SK-N-SH (cell line): ENCODE measurements around the gene RBBP7. TPM values are rescaled to one million over a fixed set of nuclear protein-coding genes. Genes with fewer than 3 reads are reported as not detected.

Source experiments
- CTCF ChIA-PET: fragments of 300-600, 350-600 bp; formaldehyde crosslinking; extraction: SDS; loops from one replicate; lab custom pipeline; 2021; lab: Yijun Ruan, JAX
- POLR2A ChIA-PET: fragments of 350-600 bp; sonication (Branson Sonifier 250); formaldehyde crosslinking; extraction: SDS; loops from one replicate; lab custom pipeline; 2020; ENCODE audit warnings: antibody characterized with exemption, inconsistent platforms; lab: Yijun Ruan, JAX
- DNase-seq: peaks from one replicate; pipeline ENCODE4 v3.0.0; 2012
- H2AFZ ChIP-seq: fragments of 200-600 bp; sonication (generic); 2 replicates; pipeline ENCODE4 v1.8.1; 2016; ENCODE audit warnings: antibody characterized with exemption, mild to moderate bottlenecking, low read depth
- H3F3A ChIP-seq: fragments of 200-600 bp; sonication (generic); replicated peaks from 2 replicates; pipeline ENCODE3; 2016; ENCODE audit warnings: antibody characterized with exemption, mild to moderate bottlenecking; ENCODE audit not compliant: insufficient read depth
- H3K27ac ChIP-seq, 2 experiments: fragments of 200-500 bp in 1 of 2; fragments of 200-600 bp in 1 of 2; sonication (Bioruptor generic) in 1 of 2; sonication (generic), shearing (Covaris generic) in 1 of 2; 2 replicates each; pipeline versions ENCODE4 v1.5.1 to v1.6.1; 2014 to 2016; ENCODE audit warnings: low read depth in 2 of 2, inconsistent platforms in 1 of 2, low read length in 1 of 2, mild to moderate bottlenecking in 1 of 2, mixed read lengths in 1 of 2
- H3K27me3 ChIP-seq: fragments of 200-600 bp; sonication (generic), shearing (Covaris generic); 2 replicates; pipeline ENCODE4 v1.6.1; 2016; ENCODE audit warnings: mixed run types; ENCODE audit not compliant: insufficient read depth
- H3K36me3 ChIP-seq, 2 experiments: fragments of 200-500 bp in 1 of 2; fragments of 200-600 bp in 1 of 2; sonication (Bioruptor generic) in 1 of 2; sonication (generic) in 1 of 2; replicated peaks in 1 of 2; 2 replicates each; pipeline versions ENCODE3 to v1.5.1; 2014 to 2016; ENCODE audit warnings: low read length in 1 of 2, mild to moderate bottlenecking in 1 of 2; ENCODE audit not compliant: insufficient read depth in 2 of 2, control insufficient read depth in 1 of 2
- H3K4me1 ChIP-seq, 2 experiments: fragments of 200-500 bp in 1 of 2; fragments of 200-600 bp in 1 of 2; sonication (Bioruptor generic) in 1 of 2; sonication (generic), shearing (Covaris generic) in 1 of 2; 2 replicates each; pipeline versions ENCODE4 v1.5.1 to v1.6.1; 2014 to 2016; ENCODE audit warnings: low read depth in 1 of 2, low read length in 1 of 2, mixed run types in 1 of 2; ENCODE audit not compliant: insufficient read depth in 2 of 2, control insufficient read depth in 1 of 2
- H3K4me2 ChIP-seq: fragments of 200-600 bp; sonication (generic), shearing (Covaris generic); 2 replicates; pipeline ENCODE4 v1.6.1; 2017; ENCODE audit warnings: mixed run types
- H3K4me3 ChIP-seq, 2 experiments: fragments of 200-500 bp in 1 of 2; fragments of 200-600 bp in 1 of 2; sonication (Bioruptor generic) in 1 of 2; sonication (generic), shearing (Covaris generic) in 1 of 2; 2 replicates each; pipeline versions ENCODE4 v1.5.1 to v1.8.1; 2014 to 2016; ENCODE audit warnings: low read depth in 2 of 2, inconsistent platforms in 1 of 2, low read length in 1 of 2, mild to moderate bottlenecking in 1 of 2, mixed read lengths in 1 of 2, moderate library complexity in 1 of 2
- H3K79me2 ChIP-seq: fragments of 200-600 bp; sonication (generic); 2 replicates; pipeline ENCODE4 v1.8.1; 2017; ENCODE audit warnings: mild to moderate bottlenecking; ENCODE audit not compliant: insufficient read depth
- H3K9ac ChIP-seq: fragments of 200-600 bp; sonication (generic); 2 replicates; pipeline ENCODE4 v1.6.1; 2017; ENCODE audit warnings: mixed run types
- H3K9me2 ChIP-seq: fragments of 200-600 bp; sonication (generic); 2 replicates; pipeline ENCODE4 v1.6.1; 2017; ENCODE audit warnings: mixed run types
- H3K9me3 ChIP-seq: fragments of 200-600 bp; sonication (generic); 2 replicates; pipeline ENCODE4 v1.6.1; 2017; ENCODE audit warnings: mixed run types, mild to moderate bottlenecking, moderate library complexity
- H4K20me1 ChIP-seq: fragments of 200-600 bp; sonication (generic); 2 replicates; pipeline ENCODE4 v1.6.1; 2017; ENCODE audit warnings: mild to moderate bottlenecking, mixed run types; ENCODE audit not compliant: insufficient read depth
- FOSL2 ChIP-seq: IDR thresholded peaks from 2 replicates; pipeline ENCODE4 v1.4.0; 2012; ENCODE audit warnings: low read depth, mild to moderate bottlenecking, moderate library complexity, borderline replicate concordance
- GATA2 ChIP-seq: sonication (generic); formaldehyde crosslinking; IDR thresholded peaks from 2 replicates; pipeline ENCODE4 v1.5.0; 2020; ENCODE audit warnings: mild to moderate bottlenecking, missing genetic modification reagents
- MXI1 ChIP-seq: IDR thresholded peaks from 2 replicates; pipeline ENCODE4 v1.6.1; 2012; ENCODE audit warnings: mild to moderate bottlenecking, low read depth, low read length, improper control_type of control experiment
- NRF1 ChIP-seq: IDR thresholded peaks from 2 replicates; pipeline ENCODE4 v1.6.1; 2012; ENCODE audit warnings: low read depth, mild to moderate bottlenecking, low read length
- POLR2AphosphoS5 ChIP-seq: IDR thresholded peaks from 2 replicates; pipeline ENCODE4 v1.6.1; 2012; ENCODE audit warnings: low read depth, low read length
- RCOR1 ChIP-seq: fragments of 150-350 bp; IDR thresholded peaks from 2 replicates; pipeline ENCODE4 v1.6.1; 2017; ENCODE audit warnings: antibody characterized with exemption, low read length
- RFX5 ChIP-seq: IDR thresholded peaks from 2 replicates; pipeline ENCODE4 v1.6.1; 2012; ENCODE audit warnings: mild to moderate bottlenecking, improper control_type of control experiment, low read length
- SIN3A ChIP-seq: IDR thresholded peaks from 2 replicates; pipeline ENCODE4 v1.6.1; 2012; ENCODE audit warnings: low read depth, mild to moderate bottlenecking, low read length, moderate library complexity, borderline replicate concordance
- SMC3 ChIP-seq: IDR thresholded peaks from 2 replicates; pipeline ENCODE4 v1.6.1; 2012; ENCODE audit warnings: low read depth, low read length, improper control_type of control experiment
- YY1 ChIP-seq: IDR thresholded peaks from 2 replicates; pipeline ENCODE4 v1.4.0; 2012; ENCODE audit warnings: low read depth, mild to moderate bottlenecking
- WGBS: methylation state at CpG from one replicate; pipeline ENCODE4 v1.1.6; 2017; ENCODE audit warnings: low lambda C conversion rate; 5-methylcytosine and 5-hydroxymethylcytosine counted together
- polyA plus RNA-seq, 3 experiments: library from polyadenylated mRNA; depleted of rRNA; stranded (reverse); fragments of >200 nt; gene quantifications; 2 replicates each; pipeline ENCODE4 v1.2.3, GENCODE V29; 2012
- TF ChIP-seq, protein P1 (sequence below): IDR thresholded peaks from 2 replicates; pipeline ENCODE4 v1.4.0; 2012; ENCODE audit warnings: low read depth, borderline replicate concordance
- TF ChIP-seq, protein P2 (sequence below): IDR thresholded peaks from 2 replicates; pipeline ENCODE4 v1.4.0; 2012; ENCODE audit warnings: low read depth, borderline replicate concordance
- TF ChIP-seq, protein P3 (sequence below): fragments of 200-600 bp; sonication (generic); IDR thresholded peaks from 2 replicates; pipeline ENCODE4 v1.6.1; 2017; ENCODE audit warnings: antibody characterized with exemption, mild to moderate bottlenecking, moderate library complexity
- TF ChIP-seq, protein P4 (sequence below): IDR thresholded peaks from 2 replicates; pipeline ENCODE4; 2012

The RBBP7 gene
- polyA plus RNA-seq, 1 of the 3 experiments (the other 2 are of a cell fraction) = 172 TPM

DNA sequence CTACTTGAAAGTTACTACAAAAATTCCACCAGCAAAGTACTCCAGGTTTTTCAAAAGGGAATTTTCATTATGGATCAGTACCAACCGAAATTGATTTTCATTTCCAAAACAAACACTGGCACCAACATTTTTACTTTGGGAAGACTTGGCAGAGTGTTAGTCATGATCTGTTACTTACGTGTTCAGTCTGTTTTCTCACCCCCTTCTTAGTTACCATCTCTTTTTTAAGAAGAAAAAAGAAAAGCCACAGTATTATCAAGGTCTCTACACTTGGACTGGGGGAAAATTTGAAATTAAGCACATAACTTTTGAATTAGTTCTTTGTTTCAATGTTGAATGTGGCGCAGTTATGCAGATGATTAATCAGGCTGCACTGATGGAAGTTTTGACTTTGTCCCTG, 27.5 kb downstream of the RBBP7 start:
- CTCF ChIA-PET = interaction anchor here (1.2 to 4.5 kb wide), 2 partner anchors 9 to 17 kb away, joined by 4 to 24 read pairs; no protein-coding TSS in a partner anchor
- 90% methylated on average over 3 of the region's 3 CpGs for WGBS
- H3K27me3 ChIP-seq = no peaks in the 10 kb centered on the region
- no peaks in the 10 kb centered on the region for H3K9me3 ChIP-seq
- POLR2A ChIA-PET = no interaction called here
- H3K4me2 ChIP-seq = no peak overlapping the region
- H3K36me3 ChIP-seq = peaks cover 57 to 71% of the 10 kb centered on the region in 2 experiments
- no peak for TF ChIP-seq GATA2 (CRISPR knock-in tag)
- TF ChIP-seq MXI1 = no peak
- TF ChIP-seq, protein P1, sequence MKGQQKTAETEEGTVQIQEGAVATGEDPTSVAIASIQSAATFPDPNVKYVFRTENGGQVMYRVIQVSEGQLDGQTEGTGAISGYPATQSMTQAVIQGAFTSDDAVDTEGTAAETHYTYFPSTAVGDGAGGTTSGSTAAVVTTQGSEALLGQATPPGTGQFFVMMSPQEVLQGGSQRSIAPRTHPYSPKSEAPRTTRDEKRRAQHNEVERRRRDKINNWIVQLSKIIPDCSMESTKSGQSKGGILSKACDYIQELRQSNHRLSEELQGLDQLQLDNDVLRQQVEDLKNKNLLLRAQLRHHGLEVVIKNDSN = no peak
- no peak for TF ChIP-seq RCOR1
- TF ChIP-seq, protein P2, sequence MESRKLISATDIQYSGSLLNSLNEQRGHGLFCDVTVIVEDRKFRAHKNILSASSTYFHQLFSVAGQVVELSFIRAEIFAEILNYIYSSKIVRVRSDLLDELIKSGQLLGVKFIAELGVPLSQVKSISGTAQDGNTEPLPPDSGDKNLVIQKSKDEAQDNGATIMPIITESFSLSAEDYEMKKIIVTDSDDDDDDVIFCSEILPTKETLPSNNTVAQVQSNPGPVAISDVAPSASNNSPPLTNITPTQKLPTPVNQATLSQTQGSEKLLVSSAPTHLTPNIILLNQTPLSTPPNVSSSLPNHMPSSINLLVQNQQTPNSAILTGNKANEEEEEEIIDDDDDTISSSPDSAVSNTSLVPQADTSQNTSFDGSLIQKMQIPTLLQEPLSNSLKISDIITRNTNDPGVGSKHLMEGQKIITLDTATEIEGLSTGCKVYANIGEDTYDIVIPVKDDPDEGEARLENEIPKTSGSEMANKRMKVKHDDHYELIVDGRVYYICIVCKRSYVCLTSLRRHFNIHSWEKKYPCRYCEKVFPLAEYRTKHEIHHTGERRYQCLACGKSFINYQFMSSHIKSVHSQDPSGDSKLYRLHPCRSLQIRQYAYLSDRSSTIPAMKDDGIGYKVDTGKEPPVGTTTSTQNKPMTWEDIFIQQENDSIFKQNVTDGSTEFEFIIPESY = no peak
- no peak for TF ChIP-seq SMC3
- TF ChIP-seq SIN3A = no peak
- TF ChIP-seq, protein P3, sequence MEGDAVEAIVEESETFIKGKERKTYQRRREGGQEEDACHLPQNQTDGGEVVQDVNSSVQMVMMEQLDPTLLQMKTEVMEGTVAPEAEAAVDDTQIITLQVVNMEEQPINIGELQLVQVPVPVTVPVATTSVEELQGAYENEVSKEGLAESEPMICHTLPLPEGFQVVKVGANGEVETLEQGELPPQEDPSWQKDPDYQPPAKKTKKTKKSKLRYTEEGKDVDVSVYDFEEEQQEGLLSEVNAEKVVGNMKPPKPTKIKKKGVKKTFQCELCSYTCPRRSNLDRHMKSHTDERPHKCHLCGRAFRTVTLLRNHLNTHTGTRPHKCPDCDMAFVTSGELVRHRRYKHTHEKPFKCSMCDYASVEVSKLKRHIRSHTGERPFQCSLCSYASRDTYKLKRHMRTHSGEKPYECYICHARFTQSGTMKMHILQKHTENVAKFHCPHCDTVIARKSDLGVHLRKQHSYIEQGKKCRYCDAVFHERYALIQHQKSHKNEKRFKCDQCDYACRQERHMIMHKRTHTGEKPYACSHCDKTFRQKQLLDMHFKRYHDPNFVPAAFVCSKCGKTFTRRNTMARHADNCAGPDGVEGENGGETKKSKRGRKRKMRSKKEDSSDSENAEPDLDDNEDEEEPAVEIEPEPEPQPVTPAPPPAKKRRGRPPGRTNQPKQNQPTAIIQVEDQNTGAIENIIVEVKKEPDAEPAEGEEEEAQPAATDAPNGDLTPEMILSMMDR = no peak
- no peak for TF ChIP-seq RFX5
- no peak for TF ChIP-seq POLR2AphosphoS5
- TF ChIP-seq, protein P4, sequence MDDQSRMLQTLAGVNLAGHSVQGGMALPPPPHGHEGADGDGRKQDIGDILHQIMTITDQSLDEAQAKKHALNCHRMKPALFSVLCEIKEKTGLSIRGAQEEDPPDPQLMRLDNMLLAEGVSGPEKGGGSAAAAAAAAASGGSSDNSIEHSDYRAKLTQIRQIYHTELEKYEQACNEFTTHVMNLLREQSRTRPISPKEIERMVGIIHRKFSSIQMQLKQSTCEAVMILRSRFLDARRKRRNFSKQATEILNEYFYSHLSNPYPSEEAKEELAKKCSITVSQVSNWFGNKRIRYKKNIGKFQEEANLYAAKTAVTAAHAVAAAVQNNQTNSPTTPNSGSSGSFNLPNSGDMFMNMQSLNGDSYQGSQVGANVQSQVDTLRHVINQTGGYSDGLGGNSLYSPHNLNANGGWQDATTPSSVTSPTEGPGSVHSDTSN = no peak
- TF ChIP-seq YY1 = no peak
- TF ChIP-seq NRF1 = no peak
- TF ChIP-seq FOSL2 = no peak
- H3K79me2 ChIP-seq = no peaks in the 10 kb centered on the region
- no peak overlapping the region for H3K4me3 ChIP-seq
- H3F3A ChIP-seq = peaks cover 31% of the 10 kb centered on the region
- H4K20me1 ChIP-seq = peaks cover 20% of the 10 kb centered on the region; the same call in 1 of the 2 replicates
- peaks cover 3 to 22% of the 10 kb centered on the region in 2 experiments; a peak in 3 of 4 replicates for H3K4me1 ChIP-seq
- no peak overlapping the region for H2AFZ ChIP-seq
- DNase-seq = no peak
- H3K9me2 ChIP-seq = no peaks in the 10 kb centered on the region
- H3K9ac ChIP-seq = no peak overlapping the region
- H3K27ac ChIP-seq = peak overlapping the region; percentile 28 to 44; a peak in 3 of 4 replicates
